Peyer's patch (tissue), 4 donors: ENCODE data around the gene ACTA1. TPM values are rescaled to one million over a fixed set of nuclear protein-coding genes. Genes with fewer than 3 reads are reported as not detected.
A peak's percentile ranks its signal among the peaks of the same experiment; 100 is the strongest.
"Not testable (repeated sequence)": the region's sequence is repeated elsewhere in the genome, so short reads cannot be mapped to it uniquely, and the experiment has no call there.

ENCODE experiments used
- DNase-seq, 3 donors: peaks; one replicate each; pipeline ENCODE4 v3.0.0-alpha.2; 2017 to 2019
- H3K27ac ChIP-seq, 4 donors: fragments of 200-600 bp; sonication (generic); one replicate each; pipeline ENCODE4 v1.5.1; 2016 to 2019
- H3K27me3 ChIP-seq, 2 donors: fragments of 200-600 bp; sonication (generic); one replicate each; pipeline ENCODE4 v1.5.1; 2019
- H3K36me3 ChIP-seq, 3 donors: fragments of 200-600 bp; sonication (generic); one replicate each; pipeline ENCODE4 v1.5.1; 2016 to 2019
- H3K4me1 ChIP-seq, 4 donors: fragments of 200-600 bp; sonication (generic); one replicate each; pipeline ENCODE4 v1.5.1; 2016 to 2019
- H3K4me3 ChIP-seq, 4 donors: fragments of 200-600 bp; sonication (generic); 1 replicate in 3 of 4; 2 replicates in 1 of 4; pipeline ENCODE4 v1.5.1; 2016 to 2019; ENCODE audit warnings: mild to moderate bottlenecking in 1 of 4
- H3K9me3 ChIP-seq, 4 donors: fragments of 200-600 bp; sonication (generic); one replicate each; pipeline ENCODE4 v1.5.1; 2016 to 2019; ENCODE audit warnings: mild to moderate bottlenecking in 1 of 4
- POLR2A ChIP-seq, 2 donors: fragments of 450-650 bp; IDR thresholded peaks; one replicate each; pipeline ENCODE4 v1.5.1; 2017; ENCODE audit warnings: antibody characterized with exemption in 2 of 2, mild to moderate bottlenecking in 2 of 2, moderate library complexity in 2 of 2
- total RNA-seq, 4 donors: library from RNA; depleted of rRNA; stranded (reverse); fragments of >200 nt; gene quantifications; one replicate each; pipeline ENCODE4 v1.1.0, GENCODE V29; 2016
- TF ChIP-seq, protein P1 (sequence below), 6 experiments: fragments of 450-650 bp in 4 of 6; fragments of 200-600 bp in 2 of 6; sonication (generic) in 1 of 6; IDR thresholded peaks; one replicate each; pipeline ENCODE4 v1.5.1; 2017 to 2019; ENCODE audit warnings: antibody characterized with exemption in 6 of 6, mild to moderate bottlenecking in 3 of 6, moderate library complexity in 1 of 6

The ACTA1 gene
- total RNA-seq, 4 donors from 2014 or later = 3.3 TPM; not detected in 3

- Histone ChIP-seq H3K27ac (no peak overlapping the region), H3K4me3 (no peak overlapping the region), H3K9me3 (peaks cover 0 to 9% (median 0%) of the 10 kb centered on the region in 4 donors), H3K4me1 (peaks cover 0 to 24% (median 0%) of the 10 kb centered on the region in 4 donors), H3K27me3 (peaks cover 9 to 26% of the 10 kb centered on the region in 2 donors), H3K36me3 (no peaks in the 10 kb centered on the region)
- no peak for DNase-seq
- TF ChIP-seq POLR2A (IDR thresholded peaks at IDR 0.05) = no peak
- TF ChIP-seq, protein P1, sequence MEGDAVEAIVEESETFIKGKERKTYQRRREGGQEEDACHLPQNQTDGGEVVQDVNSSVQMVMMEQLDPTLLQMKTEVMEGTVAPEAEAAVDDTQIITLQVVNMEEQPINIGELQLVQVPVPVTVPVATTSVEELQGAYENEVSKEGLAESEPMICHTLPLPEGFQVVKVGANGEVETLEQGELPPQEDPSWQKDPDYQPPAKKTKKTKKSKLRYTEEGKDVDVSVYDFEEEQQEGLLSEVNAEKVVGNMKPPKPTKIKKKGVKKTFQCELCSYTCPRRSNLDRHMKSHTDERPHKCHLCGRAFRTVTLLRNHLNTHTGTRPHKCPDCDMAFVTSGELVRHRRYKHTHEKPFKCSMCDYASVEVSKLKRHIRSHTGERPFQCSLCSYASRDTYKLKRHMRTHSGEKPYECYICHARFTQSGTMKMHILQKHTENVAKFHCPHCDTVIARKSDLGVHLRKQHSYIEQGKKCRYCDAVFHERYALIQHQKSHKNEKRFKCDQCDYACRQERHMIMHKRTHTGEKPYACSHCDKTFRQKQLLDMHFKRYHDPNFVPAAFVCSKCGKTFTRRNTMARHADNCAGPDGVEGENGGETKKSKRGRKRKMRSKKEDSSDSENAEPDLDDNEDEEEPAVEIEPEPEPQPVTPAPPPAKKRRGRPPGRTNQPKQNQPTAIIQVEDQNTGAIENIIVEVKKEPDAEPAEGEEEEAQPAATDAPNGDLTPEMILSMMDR (IDR thresholded peaks at IDR 0.05) = no peak
These were observed 5.6 kb downstream of the ACTA1 start for GRCh38 chr1:229428256-229428655.

DNA sequence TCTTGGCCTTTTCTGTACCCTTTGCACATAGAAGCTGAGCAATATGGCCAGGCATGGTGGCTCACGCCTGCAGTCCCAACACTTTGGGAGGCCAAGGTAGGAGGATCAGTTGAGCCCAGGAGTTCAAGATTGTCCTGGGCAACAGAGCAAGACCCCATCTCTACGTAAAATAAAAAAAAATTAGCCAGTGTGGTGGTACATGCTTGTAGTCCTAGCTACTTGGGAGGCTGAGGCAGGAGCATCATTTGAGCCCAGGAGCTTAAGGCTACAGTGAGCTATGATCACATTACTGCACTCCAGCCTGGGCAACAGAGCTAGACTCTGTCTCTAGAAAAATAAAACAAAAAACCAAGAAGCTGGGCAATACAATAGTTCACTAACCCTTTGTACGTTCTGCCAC lies 6.3 kb downstream of the ACTA1 start:
- TF ChIP-seq POLR2A (IDR thresholded peaks at IDR 0.05) = no peak
- TF ChIP-seq, protein P1 (IDR thresholded peaks at IDR 0.05) = no peak
- H3K36me3 ChIP-seq = no peaks in the 10 kb centered on the region
- no peak overlapping the region for H3K4me3 ChIP-seq
- no peak for DNase-seq
- no peak overlapping the region for H3K27ac ChIP-seq
- H3K4me1 ChIP-seq = peaks cover 0 to 21% (median 0%) of the 10 kb centered on the region in 4 donors
- H3K9me3 ChIP-seq = peaks cover 0 to 9% (median 0%) of the 10 kb centered on the region in 4 donors
- H3K27me3 ChIP-seq = peaks cover 5 to 19% of the 10 kb centered on the region in 2 donors

- TF ChIP-seq POLR2A (IDR thresholded peaks at IDR 0.05) = no peak
- TF ChIP-seq, protein P1 (IDR thresholded peaks at IDR 0.05) = no peak
- DNase-seq = no peak
- Histone ChIP-seq H3K4me1 (peaks cover 0 to 2% (median 0%) of the 10 kb centered on the region in 4 donors), H3K27me3 (peaks cover 5 to 6% of the 10 kb centered on the region in 2 donors), H3K9me3 (peaks cover 0 to 9% (median 0%) of the 10 kb centered on the region in 4 donors), H3K27ac (no peak overlapping the region), H3K36me3 (no peaks in the 10 kb centered on the region), H3K4me3 (no peak overlapping the region)
These were observed 8.2 kb downstream of the ACTA1 start for GRCh38 chr1:229425564-229426159.

GRCh38 chr1:229420765-229421164 lies 13.1 kb downstream of the ACTA1 start:
- Histone ChIP-seq H3K27me3 (no peaks in the 10 kb centered on the region), H3K36me3 (no peaks in the 10 kb centered on the region), H3K4me3 (no peak overlapping the region), H3K9me3 (peaks cover 0 to 9% (median 0%) of the 10 kb centered on the region in 4 donors), H3K27ac (no peak overlapping the region), H3K4me1 (no peaks in the 10 kb centered on the region)
- no peak for TF ChIP-seq POLR2A (IDR thresholded peaks at IDR 0.05)
- TF ChIP-seq, protein P1 (IDR thresholded peaks at IDR 0.05) = peak in 2 of 6 experiments; percentile 27 to 28
- no peak for DNase-seq

DNA sequence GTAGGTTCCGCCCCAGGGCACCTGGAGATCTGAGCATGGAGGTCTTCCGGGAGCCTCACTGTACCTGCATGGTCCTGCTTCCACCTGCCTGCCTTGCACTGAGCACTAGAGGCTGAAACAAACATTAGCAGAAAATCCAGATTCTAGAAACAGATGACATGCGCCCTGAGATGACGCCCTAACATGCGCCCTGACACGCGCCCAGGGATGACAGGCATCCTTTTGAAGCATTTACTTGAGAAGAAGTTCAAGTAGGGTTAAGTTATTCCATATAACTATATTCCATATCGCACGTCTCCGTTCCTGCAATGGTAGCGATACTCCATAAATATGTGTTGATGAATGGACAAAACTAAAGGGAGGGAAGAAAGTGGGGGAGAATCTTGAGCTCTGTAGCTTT lies 13.7 kb downstream of the ACTA1 start:
- DNase-seq = no peak
- H3K4me3 ChIP-seq = no peak overlapping the region
- TF ChIP-seq, protein P1 (IDR thresholded peaks at IDR 0.05) = no peak
- TF ChIP-seq POLR2A (IDR thresholded peaks at IDR 0.05) = no peak
- H3K27ac ChIP-seq = no peak overlapping the region
- H3K4me1 ChIP-seq = no peaks in the 10 kb centered on the region
- no peaks in the 10 kb centered on the region for H3K36me3 ChIP-seq
- no peaks in the 10 kb centered on the region for H3K27me3 ChIP-seq
- peaks cover 0 to 9% (median 0%) of the 10 kb centered on the region in 4 donors for H3K9me3 ChIP-seq

- not testable (repeated sequence) for H3K4me1 ChIP-seq, H3K36me3 ChIP-seq, H3K27ac ChIP-seq, DNase-seq, H3K4me3 ChIP-seq, H3K9me3 ChIP-seq, H3K27me3 ChIP-seq
These were observed 15.3 kb downstream of the ACTA1 start for GRCh38 chr1:229418586-229418985.

DNA sequence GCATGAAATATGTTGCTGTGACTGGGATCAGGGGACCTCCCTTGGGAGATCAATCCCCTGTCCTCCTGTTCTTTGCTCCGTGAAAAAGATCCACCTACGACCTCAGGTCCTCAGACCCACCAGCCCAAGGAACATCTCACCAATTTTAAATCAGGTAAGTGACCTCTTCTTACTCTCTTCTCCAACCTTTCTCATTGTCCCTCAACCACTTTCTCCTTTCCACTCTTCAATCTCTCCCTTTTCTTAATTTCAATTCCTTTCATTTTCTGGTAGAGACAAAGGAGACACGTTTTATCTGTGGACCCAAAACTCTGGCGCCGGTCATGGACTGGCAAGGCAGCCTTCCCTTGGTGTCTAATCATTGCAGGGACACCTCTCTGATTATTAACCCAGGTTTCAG lies 21.1 kb downstream of the ACTA1 start:
- not testable (repeated sequence) for H3K27me3 ChIP-seq, H3K4me3 ChIP-seq, H3K27ac ChIP-seq, DNase-seq, H3K9me3 ChIP-seq, H3K36me3 ChIP-seq
- H3K4me1 ChIP-seq = peaks cover 0 to 23% (median 0%) of the 10 kb centered on the region in 4 donors
